ENCODE results near the gene TMPRSS7. TPM values are rescaled to one million over a fixed set of nuclear protein-coding genes. Genes with fewer than 3 reads are reported as not detected.

The TMPRSS7 gene, protein sequence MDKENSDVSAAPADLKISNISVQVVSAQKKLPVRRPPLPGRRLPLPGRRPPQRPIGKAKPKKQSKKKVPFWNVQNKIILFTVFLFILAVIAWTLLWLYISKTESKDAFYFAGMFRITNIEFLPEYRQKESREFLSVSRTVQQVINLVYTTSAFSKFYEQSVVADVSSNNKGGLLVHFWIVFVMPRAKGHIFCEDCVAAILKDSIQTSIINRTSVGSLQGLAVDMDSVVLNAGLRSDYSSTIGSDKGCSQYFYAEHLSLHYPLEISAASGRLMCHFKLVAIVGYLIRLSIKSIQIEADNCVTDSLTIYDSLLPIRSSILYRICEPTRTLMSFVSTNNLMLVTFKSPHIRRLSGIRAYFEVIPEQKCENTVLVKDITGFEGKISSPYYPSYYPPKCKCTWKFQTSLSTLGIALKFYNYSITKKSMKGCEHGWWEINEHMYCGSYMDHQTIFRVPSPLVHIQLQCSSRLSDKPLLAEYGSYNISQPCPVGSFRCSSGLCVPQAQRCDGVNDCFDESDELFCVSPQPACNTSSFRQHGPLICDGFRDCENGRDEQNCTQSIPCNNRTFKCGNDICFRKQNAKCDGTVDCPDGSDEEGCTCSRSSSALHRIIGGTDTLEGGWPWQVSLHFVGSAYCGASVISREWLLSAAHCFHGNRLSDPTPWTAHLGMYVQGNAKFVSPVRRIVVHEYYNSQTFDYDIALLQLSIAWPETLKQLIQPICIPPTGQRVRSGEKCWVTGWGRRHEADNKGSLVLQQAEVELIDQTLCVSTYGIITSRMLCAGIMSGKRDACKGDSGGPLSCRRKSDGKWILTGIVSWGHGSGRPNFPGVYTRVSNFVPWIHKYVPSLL
- not detected for total RNA-seq

DNA sequence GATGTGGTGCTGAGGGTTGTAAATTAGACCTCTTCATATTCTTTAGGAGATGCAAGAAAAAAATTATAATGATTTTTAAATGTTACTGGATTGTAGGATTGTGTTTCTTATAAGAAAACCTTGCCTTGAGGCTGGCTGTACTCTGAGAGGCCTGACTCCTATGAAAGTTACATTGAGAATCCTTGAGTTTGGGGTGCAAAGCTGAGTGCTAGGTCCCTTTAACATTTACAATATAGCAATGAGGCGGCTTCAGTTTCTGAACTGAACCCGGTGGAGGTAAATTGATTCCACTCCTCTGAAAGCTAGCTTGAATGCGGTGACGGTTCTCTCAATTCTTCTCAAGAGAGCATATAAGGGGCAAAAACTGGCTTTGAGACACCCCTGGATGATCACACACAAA lies at the start of gene TMPRSS7:
TSS of gene TMPRSS7 (plus strand) at position 301 of the 400 bp plus-strand sequence. CDS start 110 bp downstream, outside the sequence.
- peaks cover 0 to 3% (median 0%) of the 10 kb centered on the region in 3 donors for H3K9me3 ChIP-seq
- no peak within 1 kb of the TSS for H3K27ac ChIP-seq
- no peak within 1 kb of the TSS for H3K4me3 ChIP-seq
- no peaks in the 10 kb centered on the region for H3K4me1 ChIP-seq
- TF ChIP-seq POLR2AphosphoS5 (IDR thresholded peaks at IDR 0.05) (no peak), EP300 (IDR thresholded peaks at IDR 0.05) (no peak)
- TF ChIP-seq, protein P1, sequence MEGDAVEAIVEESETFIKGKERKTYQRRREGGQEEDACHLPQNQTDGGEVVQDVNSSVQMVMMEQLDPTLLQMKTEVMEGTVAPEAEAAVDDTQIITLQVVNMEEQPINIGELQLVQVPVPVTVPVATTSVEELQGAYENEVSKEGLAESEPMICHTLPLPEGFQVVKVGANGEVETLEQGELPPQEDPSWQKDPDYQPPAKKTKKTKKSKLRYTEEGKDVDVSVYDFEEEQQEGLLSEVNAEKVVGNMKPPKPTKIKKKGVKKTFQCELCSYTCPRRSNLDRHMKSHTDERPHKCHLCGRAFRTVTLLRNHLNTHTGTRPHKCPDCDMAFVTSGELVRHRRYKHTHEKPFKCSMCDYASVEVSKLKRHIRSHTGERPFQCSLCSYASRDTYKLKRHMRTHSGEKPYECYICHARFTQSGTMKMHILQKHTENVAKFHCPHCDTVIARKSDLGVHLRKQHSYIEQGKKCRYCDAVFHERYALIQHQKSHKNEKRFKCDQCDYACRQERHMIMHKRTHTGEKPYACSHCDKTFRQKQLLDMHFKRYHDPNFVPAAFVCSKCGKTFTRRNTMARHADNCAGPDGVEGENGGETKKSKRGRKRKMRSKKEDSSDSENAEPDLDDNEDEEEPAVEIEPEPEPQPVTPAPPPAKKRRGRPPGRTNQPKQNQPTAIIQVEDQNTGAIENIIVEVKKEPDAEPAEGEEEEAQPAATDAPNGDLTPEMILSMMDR (IDR thresholded peaks at IDR 0.05) = no peak
- ATAC-seq = no peak
- H3K36me3 ChIP-seq = no peaks in the 10 kb centered on the region
- no peaks in the 10 kb centered on the region for H3K27me3 ChIP-seq
- WGBS, 2 donors (ENCODE audit: low coverage in 1 of 2) = 93 to 98% methylated on average over 4 of the region's 4 CpGs

DNA sequence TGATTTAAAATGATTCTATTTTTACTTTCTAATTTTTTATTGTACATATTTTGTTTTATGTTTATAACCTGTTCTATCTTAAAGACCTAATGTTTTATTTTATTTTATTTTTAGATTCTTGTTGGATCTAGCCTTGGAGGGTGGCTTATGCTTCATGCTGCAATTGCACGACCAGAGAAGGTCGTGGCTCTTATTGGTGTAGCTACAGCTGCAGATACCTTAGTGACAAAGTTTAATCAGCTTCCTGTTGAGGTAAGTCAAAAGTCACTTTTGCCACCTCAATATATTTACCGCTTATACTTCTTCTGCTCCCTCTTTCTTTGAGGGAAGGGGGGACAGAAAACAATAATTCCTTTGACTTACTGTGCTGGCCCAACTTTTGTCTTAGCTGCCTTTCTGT lies 47.7 kb upstream of the TMPRSS7 start:
- 68 to 90% methylated on average over 1 to 3 of the region's 3 CpGs for WGBS, 2 donors (ENCODE audit: low coverage in 1 of 2)
- no peak overlapping the region for H3K4me3 ChIP-seq
- H3K9me3 ChIP-seq = no peaks in the 10 kb centered on the region
- ATAC-seq = no peak
- no peaks in the 10 kb centered on the region for H3K27me3 ChIP-seq
- peaks cover 0 to 16% (median 0%) of the 10 kb centered on the region in 3 donors for H3K4me1 ChIP-seq
- TF ChIP-seq POLR2A (IDR thresholded peaks at IDR 0.05) (no peak), EP300 (IDR thresholded peaks at IDR 0.05) (no peak), POLR2AphosphoS5 (IDR thresholded peaks at IDR 0.05) (no peak)
- TF ChIP-seq, protein P1 (IDR thresholded peaks at IDR 0.05) = no peak
- H3K27ac ChIP-seq = no peak overlapping the region
- peaks cover 0 to 40% of the 10 kb centered on the region in 2 donors for H3K36me3 ChIP-seq

DNA sequence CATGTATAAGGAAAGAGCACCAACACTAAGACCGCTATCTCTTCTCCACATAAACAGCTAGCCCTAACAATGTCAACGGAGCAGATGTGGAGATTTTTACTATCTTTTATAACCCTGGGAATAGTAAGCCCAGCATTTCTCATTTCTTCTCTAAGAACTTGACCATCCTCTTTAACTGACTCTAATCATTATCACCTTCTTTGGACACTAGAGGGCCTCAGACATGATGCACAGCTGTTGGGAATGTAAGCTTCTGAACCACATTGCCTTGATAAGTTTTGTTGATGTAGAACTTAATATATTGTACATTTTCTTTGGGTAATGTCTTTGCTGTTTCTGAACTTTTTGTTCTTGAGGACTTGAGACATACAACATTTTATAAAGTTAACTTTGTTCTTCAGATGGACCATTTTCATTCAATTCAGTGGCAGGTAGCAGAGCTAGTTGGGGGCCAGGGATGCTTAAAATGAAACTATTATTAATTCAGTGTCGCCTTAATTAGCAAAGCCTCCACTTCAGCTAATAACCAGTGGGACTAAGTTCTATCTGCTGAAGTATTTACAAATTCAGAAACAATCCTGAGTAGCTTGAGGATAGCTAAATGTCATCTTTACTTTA lies 45.4 kb upstream of the TMPRSS7 start:
- no peak for ATAC-seq
- H3K27ac ChIP-seq = no peak overlapping the region
- TF ChIP-seq POLR2A (IDR thresholded peaks at IDR 0.05) = no peak
- TF ChIP-seq, protein P1 (IDR thresholded peaks at IDR 0.05) = peak; percentile 47 to 62 (median 56)
- H3K36me3 ChIP-seq = peaks cover 0 to 62% of the 10 kb centered on the region in 2 donors
- no peak overlapping the region for H3K4me3 ChIP-seq
- H3K9me3 ChIP-seq = no peaks in the 10 kb centered on the region
- no peaks in the 10 kb centered on the region for H3K27me3 ChIP-seq
- WGBS, 2 donors (ENCODE audit: low coverage in 1 of 2) = 47% methylated on average over 3 of the region's 3 CpGs
- peaks cover 0 to 8% (median 0%) of the 10 kb centered on the region in 3 donors for H3K4me1 ChIP-seq

DNA sequence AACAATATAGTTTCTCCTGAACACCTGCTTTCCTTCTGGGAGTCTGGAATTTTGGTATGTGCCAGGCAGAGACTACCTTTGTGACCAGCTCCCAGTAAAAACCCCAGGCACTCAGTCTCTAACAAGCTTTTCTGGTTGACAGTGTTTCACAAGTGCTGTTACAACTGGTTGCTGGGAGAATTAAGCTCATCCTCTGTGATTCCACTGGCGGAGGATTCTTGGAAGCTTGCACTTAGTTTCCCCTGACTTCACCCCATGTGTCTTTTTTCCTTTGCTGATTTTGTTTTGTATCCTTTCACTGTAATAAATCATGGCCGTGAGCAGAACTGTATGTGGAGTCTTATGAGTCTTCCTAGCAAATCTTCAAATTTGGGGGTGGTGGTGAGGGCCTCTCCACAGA lies 41.5 kb upstream of the TMPRSS7 start:
- Histone ChIP-seq H3K27me3 (peaks cover under 1% of the 10 kb centered on the region), H3K9me3 (no peaks in the 10 kb centered on the region), H3K4me3 (no peak overlapping the region), H3K4me1 (peaks cover 0 to 8% (median 0%) of the 10 kb centered on the region in 3 donors), H3K27ac (no peak overlapping the region), H3K36me3 (peaks cover 0 to 43% of the 10 kb centered on the region in 2 donors)
- TF ChIP-seq POLR2AphosphoS5 (IDR thresholded peaks at IDR 0.05) = no peak
- TF ChIP-seq POLR2A (IDR thresholded peaks at IDR 0.05) = no peak
- TF ChIP-seq EP300 (IDR thresholded peaks at IDR 0.05) = no peak
- TF ChIP-seq, protein P1 (IDR thresholded peaks at IDR 0.05) = no peak
- 57 to 93% methylated on average over 1 to 2 of the region's 2 CpGs for WGBS, 2 donors (ENCODE audit: low coverage in 1 of 2)
- no peak for ATAC-seq
